HepG2 (cell line): ENCODE measurements around the gene FAF1. TPM values are rescaled to one million over a fixed set of nuclear protein-coding genes. Genes with fewer than 3 reads are reported as not detected.

Experiments used
- ZBTB40 ChIP-seq, 2 experiments: fragments of 450-650 bp in 1 of 2; sonication (generic) in 1 of 2; formaldehyde crosslinking in 1 of 2; IDR thresholded peaks; 2 replicates each; pipeline versions ENCODE4 v1.6.1 to v1.8.0; 2016 to 2022; ENCODE audit warnings: antibody characterized with exemption in 1 of 2, mild to moderate bottlenecking in 1 of 2, missing genetic modification reagents in 1 of 2
- polyA plus RNA-seq, 8 experiments: library from polyadenylated mRNA; depleted of rRNA in 3 of 8; stranded (reverse) in 7 of 8; unstranded in 1 of 8; fragments of >200 nt; fragmentation: Illumina TruSeq in 4 of 8; extraction: Trizol in 4 of 8; gene quantifications; 2 replicates each; pipeline versions ENCODE4 v1.2.1 to v1.2.3, GENCODE V29; 2011 to 2016; ENCODE audit warnings: low read depth in 4 of 8, missing spikeins in 1 of 8, mixed read lengths in 1 of 8; ENCODE audit not compliant: insufficient read depth in 1 of 8
- total RNA-seq, 5 experiments: library from RNA; depleted of rRNA; stranded (reverse); fragments of >200 nt; fragmentation: Illumina TruSeq; extraction: Trizol; gene quantifications; 2 replicates each; pipeline ENCODE4 v1.2.3, GENCODE V29; 2016; ENCODE audit warnings: low read depth in 1 of 5

Gene FAF1
- total and polyA plus RNA-seq, 2 of the 13 experiments (the other 11 are each of a cell fraction or from before 2014, with no cell fraction given) = 19.4 to 63.3 TPM

- TF ChIP-seq ZBTB40 (IDR thresholded peaks at IDR 0.05) = no peak
- no peak for TF ChIP-seq ZBTB40 (CRISPR knock-in tag; IDR thresholded peaks at IDR 0.05)
- TF ChIP-seq, all 625 proteins: peak for 0
Observed at GRCh38 chr1:50424884-50425375, 535.1 kb downstream of the FAF1 start (continued).
